Kidney (tissue), 14 donors: ENCODE results near the gene ZIM2. TPM values are rescaled to one million over a fixed set of nuclear protein-coding genes. Genes with fewer than 3 reads are reported as not detected.

ENCODE experiments used
- DNase-seq, 5 donors: peaks; one replicate each; pipeline ENCODE4 v3.0.0-alpha.2; 2013 to 2020
- FAIRE-seq: peaks from 2 replicates; lab custom pipeline; 2012; peaks lifted over from hg19 to GRCh38; lab: Jason Lieb, UNC
- H3K27ac ChIP-seq, 2 donors: one replicate each; pipeline ENCODE4 v1.7.0; 2013; ENCODE audit warnings: low read depth in 2 of 2, low read length in 2 of 2, inconsistent platforms in 1 of 2
- H3K27me3 ChIP-seq: one replicate; pipeline ENCODE4 v1.7.1; 2013; ENCODE audit warnings: low read length, inconsistent platforms; ENCODE audit not compliant: control insufficient read depth, insufficient read depth
- H3K36me3 ChIP-seq, 3 donors: one replicate each; pipeline versions ENCODE4 v1.7.0 to v1.7.1; 2013; ENCODE audit warnings: low read length in 3 of 3, control low read depth in 1 of 3, inconsistent platforms in 1 of 3; ENCODE audit not compliant: insufficient read depth in 3 of 3, control insufficient read depth in 2 of 3
- H3K4me1 ChIP-seq, 3 donors: one replicate each; pipeline versions ENCODE4 v1.7.0 to v1.7.1; 2013; ENCODE audit warnings: low read length in 3 of 3, inconsistent platforms in 1 of 3, low read depth in 1 of 3; ENCODE audit not compliant: control insufficient read depth in 2 of 3, insufficient read depth in 2 of 3
- H3K4me3 ChIP-seq, 3 donors: one replicate each; pipeline versions ENCODE4 v1.7.0 to v1.8.1; 2013; ENCODE audit warnings: low read length in 3 of 3, control low read depth in 1 of 3, inconsistent platforms in 1 of 3
- H3K9ac ChIP-seq, 3 donors: one replicate each; pipeline versions ENCODE4 v1.7.0 to v1.7.1; 2013; ENCODE audit warnings: low read length in 3 of 3, control low read depth in 1 of 3, inconsistent platforms in 1 of 3
- H3K9me3 ChIP-seq, 3 donors: one replicate each; pipeline versions ENCODE4 v1.7.0 to v1.7.1; 2013; ENCODE audit warnings: low read length in 3 of 3, control low read depth in 1 of 3, inconsistent platforms in 1 of 3; ENCODE audit not compliant: control insufficient read depth in 2 of 3, insufficient read depth in 1 of 3
- intact Hi-C: fragments of 100-400 bp; cut with DNase I; formaldehyde crosslinking; loops from one replicate; pipeline ENCODE4 v1.11.1; 2022
- polyA plus RNA-seq: library from polyadenylated mRNA; stranded (reverse); fragments of 350-450 nt; fragmentation: Illumina TruSeq; extraction: RNeasy Lipid Tissue Mini Kit (QIAGEN cat#74804); gene quantifications from one replicate; pipeline ENCODE4 v1.2.3, GENCODE V29; 2014; ENCODE audit warnings: low read depth, low replicate concordance; ENCODE audit not compliant: insufficient read depth
- total RNA-seq: library from RNA; stranded (reverse); fragmentation: NEBNext Ultra II Directional; extraction: Animal tissue kit (Norgen Biotek cat#: 25700); gene quantifications from one replicate; pipeline ENCODE4 v1.2.1, GENCODE V29; 2021
- TF ChIP-seq, protein P1 (sequence below): IDR thresholded peaks from 3 replicates; pipeline ENCODE4 v1.5.1; 2012; ENCODE audit warnings: mild to moderate bottlenecking, moderate library complexity, borderline replicate concordance; ENCODE audit not compliant: insufficient read depth; ENCODE audit errors: extremely low read depth
- donor health status: control.
- donor health status: control.
- donor health status: control.
- donor health status: control.
- donor health status: control.
- donor health status: DM: yes; HTN: yes; CAD: no.
- donor health status: Normal renal cell carcinoma (clear cell type).

The ZIM2 gene
- total and polyA plus RNA-seq, 2 donors from 2014 or later: 0.47 TPM; not detected in 1

DNA sequence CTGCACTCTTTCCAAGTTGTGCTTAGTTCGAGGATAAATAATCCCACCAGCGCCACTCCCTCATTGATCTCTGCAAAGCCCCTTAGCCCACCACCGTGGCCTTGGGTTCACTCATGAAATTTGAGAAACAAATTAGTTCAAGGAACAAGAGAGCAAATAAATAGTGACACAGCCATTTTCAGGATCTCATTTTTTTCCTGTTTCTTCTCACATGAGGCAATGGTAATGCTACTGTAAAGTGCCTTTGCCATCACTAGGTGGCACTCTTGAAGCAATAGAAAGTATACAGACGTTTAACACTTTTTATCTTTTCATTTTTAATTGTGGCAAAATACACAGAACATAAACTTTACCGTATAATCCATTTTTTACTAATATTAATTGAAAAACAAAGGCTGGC, 92.1 kb downstream of the ZIM2 start:
- Histone ChIP-seq H3K4me1 (no peaks in the 10 kb centered on the region), H3K36me3 (no peaks in the 10 kb centered on the region), H3K27ac (no peak overlapping the region), H3K9me3 (no peaks in the 10 kb centered on the region), H3K27me3 (no peaks in the 10 kb centered on the region), H3K4me3 (no peak overlapping the region), H3K9ac (no peak overlapping the region)
- peak in 3 of 5 donors; percentile 23 to 86 (median 72) for DNase-seq
- intact Hi-C loops: no loop called here
- TF ChIP-seq, protein P1, sequence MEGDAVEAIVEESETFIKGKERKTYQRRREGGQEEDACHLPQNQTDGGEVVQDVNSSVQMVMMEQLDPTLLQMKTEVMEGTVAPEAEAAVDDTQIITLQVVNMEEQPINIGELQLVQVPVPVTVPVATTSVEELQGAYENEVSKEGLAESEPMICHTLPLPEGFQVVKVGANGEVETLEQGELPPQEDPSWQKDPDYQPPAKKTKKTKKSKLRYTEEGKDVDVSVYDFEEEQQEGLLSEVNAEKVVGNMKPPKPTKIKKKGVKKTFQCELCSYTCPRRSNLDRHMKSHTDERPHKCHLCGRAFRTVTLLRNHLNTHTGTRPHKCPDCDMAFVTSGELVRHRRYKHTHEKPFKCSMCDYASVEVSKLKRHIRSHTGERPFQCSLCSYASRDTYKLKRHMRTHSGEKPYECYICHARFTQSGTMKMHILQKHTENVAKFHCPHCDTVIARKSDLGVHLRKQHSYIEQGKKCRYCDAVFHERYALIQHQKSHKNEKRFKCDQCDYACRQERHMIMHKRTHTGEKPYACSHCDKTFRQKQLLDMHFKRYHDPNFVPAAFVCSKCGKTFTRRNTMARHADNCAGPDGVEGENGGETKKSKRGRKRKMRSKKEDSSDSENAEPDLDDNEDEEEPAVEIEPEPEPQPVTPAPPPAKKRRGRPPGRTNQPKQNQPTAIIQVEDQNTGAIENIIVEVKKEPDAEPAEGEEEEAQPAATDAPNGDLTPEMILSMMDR: peak; percentile 60
- peak; percentile 49 for FAIRE-seq

DNA sequence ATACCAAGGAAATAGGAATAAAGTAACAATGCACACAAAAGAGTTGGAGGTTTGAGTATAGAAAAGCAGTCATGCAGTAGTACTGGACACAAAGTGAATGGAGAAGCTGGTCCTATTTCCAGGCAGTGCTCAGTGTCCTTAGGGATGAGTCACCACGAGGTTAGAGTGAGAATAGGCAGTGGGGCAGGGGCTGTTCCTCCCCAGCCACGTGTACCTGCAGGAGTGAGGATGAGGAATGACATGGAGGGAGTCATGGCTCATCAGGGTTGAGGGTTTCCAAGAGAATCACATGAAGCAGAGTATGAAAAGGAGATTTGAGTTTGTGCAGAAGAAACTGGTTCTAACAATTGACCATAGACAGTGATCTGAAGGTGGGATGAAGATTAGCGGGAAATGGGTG, 94.2 kb downstream of the ZIM2 start:
- TF ChIP-seq, protein P1: no peak
- intact Hi-C loops: no loop called here
- Histone ChIP-seq H3K4me3 (no peak overlapping the region), H3K27ac (no peak overlapping the region), H3K4me1 (no peaks in the 10 kb centered on the region), H3K36me3 (no peaks in the 10 kb centered on the region), H3K9ac (no peak overlapping the region), H3K27me3 (no peaks in the 10 kb centered on the region), H3K9me3 (no peaks in the 10 kb centered on the region)
- DNase-seq: no peak
- FAIRE-seq: no peak

DNA sequence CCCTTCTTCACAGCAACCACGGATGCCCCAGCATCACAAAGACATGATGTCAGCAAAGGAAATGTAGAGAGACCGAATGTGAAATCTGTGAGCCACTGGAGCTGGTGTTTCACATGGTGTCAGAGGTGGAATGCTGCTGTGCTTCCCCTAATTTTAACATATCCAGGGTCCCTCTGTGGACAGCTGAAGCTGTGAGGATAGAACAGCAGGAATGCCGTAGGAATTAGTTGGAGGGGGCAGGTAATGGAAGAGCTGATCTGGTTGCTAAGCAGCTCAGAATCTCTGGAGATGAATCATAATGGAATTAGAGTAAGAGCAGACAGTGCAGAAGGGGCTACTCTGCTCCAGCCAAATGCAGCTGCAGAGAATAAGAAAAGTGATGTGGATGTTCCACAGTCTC, 100.0 kb downstream of the ZIM2 start:
- H3K4me3 ChIP-seq: no peak overlapping the region
- no peaks in the 10 kb centered on the region for H3K9me3 ChIP-seq
- FAIRE-seq: no peak
- H3K27me3 ChIP-seq: no peaks in the 10 kb centered on the region
- TF ChIP-seq, protein P1: no peak
- no peaks in the 10 kb centered on the region for H3K4me1 ChIP-seq
- DNase-seq: no peak
- H3K9ac ChIP-seq: no peak overlapping the region
- intact Hi-C loops: no loop called here
- no peak overlapping the region for H3K27ac ChIP-seq
- H3K36me3 ChIP-seq: no peaks in the 10 kb centered on the region

DNA sequence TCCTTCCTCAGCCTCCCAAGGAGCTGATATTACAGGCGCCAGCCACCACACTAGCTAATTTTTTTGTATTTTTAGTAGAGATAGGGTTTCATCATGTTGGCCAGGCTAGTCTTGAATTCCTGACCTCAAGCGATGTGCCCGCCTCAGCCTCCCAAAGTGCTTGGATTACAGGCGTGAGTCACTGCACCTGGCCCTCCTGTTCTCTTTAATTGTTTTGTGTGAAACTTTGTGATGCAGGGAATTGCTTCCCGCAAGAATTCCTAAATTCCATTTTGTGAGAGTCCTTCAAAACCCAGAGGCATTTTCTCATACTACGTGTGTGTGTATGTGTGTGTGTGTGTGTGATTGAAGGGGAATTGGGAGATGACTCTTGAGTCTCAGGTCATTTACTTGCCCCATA, 104.0 kb downstream of the ZIM2 start:
- DNase-seq (no peak), FAIRE-seq (no peak)
- H3K4me3 ChIP-seq: no peak overlapping the region
- no peaks in the 10 kb centered on the region for H3K36me3 ChIP-seq
- no peaks in the 10 kb centered on the region for H3K27me3 ChIP-seq
- no peak overlapping the region for H3K9ac ChIP-seq
- no peaks in the 10 kb centered on the region for H3K4me1 ChIP-seq
- H3K27ac ChIP-seq: no peak overlapping the region
- TF ChIP-seq, protein P1: no peak
- H3K9me3 ChIP-seq: no peaks in the 10 kb centered on the region
- intact Hi-C loops: no loop called here
